OCI-LY1 (cell line): ENCODE results near the gene EIF2S3.

ENCODE experiments used
- H2AFZ ChIP-seq: fragments of 200-600 bp; sonication (generic), shearing (Covaris generic); 2 replicates; pipeline ENCODE4 v1.6.0; 2014; ENCODE audit warnings: antibody characterized with exemption, mild to moderate bottlenecking, low read length
- H3F3A ChIP-seq: fragments of 200-600 bp; sonication (generic), shearing (Covaris generic); 2 replicates; pipeline ENCODE4 v1.6.0; 2014; ENCODE audit warnings: mild to moderate bottlenecking, antibody characterized with exemption, low read length, moderate library complexity; ENCODE audit not compliant: insufficient read depth
- H3K27ac ChIP-seq: fragments of 200-600 bp; sonication (generic); 2 replicates; pipeline ENCODE4 v1.5.1; 2014; ENCODE audit warnings: low read length, mixed run types, mild to moderate bottlenecking, low read depth; ENCODE audit not compliant: poor library complexity, severe bottlenecking
- H3K27me3 ChIP-seq: fragments of 200-600 bp; sonication (generic); 2 replicates; pipeline ENCODE4 v1.6.0; 2014; ENCODE audit warnings: antibody characterized with exemption, mild to moderate bottlenecking, low read length, moderate library complexity; ENCODE audit not compliant: insufficient read depth
- H3K36me3 ChIP-seq: fragments of 200-600 bp; sonication (generic); 2 replicates; pipeline ENCODE4 v1.6.1; 2014; ENCODE audit warnings: mild to moderate bottlenecking, antibody characterized with exemption, low read length, moderate library complexity, mixed read lengths; ENCODE audit not compliant: insufficient read depth
- H3K4me1 ChIP-seq: fragments of 200-600 bp; sonication (generic); 2 replicates; pipeline ENCODE4 v1.5.1; 2014; ENCODE audit warnings: mild to moderate bottlenecking, low read length, moderate library complexity; ENCODE audit not compliant: insufficient read depth, severe bottlenecking
- H3K4me2 ChIP-seq: fragments of 200-600 bp; sonication (generic), shearing (Covaris generic); 2 replicates; pipeline ENCODE4 v1.6.1; 2014; ENCODE audit warnings: low read length
- H3K4me3 ChIP-seq: fragments of 200-600 bp; sonication (generic); 2 replicates; pipeline ENCODE4 v1.5.1; 2014; ENCODE audit warnings: low read length, low read depth, mild to moderate bottlenecking, mixed read lengths; ENCODE audit not compliant: poor library complexity, severe bottlenecking
- H3K79me2 ChIP-seq: fragments of 200-600 bp; shearing (Covaris generic); 2 replicates; pipeline ENCODE4 v1.6.1; 2016; ENCODE audit warnings: mixed run types, low read length, mixed read lengths; ENCODE audit not compliant: insufficient read depth
- H3K9ac ChIP-seq: fragments of 200-600 bp; sonication (generic), shearing (Covaris generic); 2 replicates; pipeline ENCODE4 v1.6.1; 2014; ENCODE audit warnings: mild to moderate bottlenecking, low read length, mixed read lengths
- H3K9me2 ChIP-seq: fragments of 200-600 bp; sonication (generic), shearing (Covaris generic); 2 replicates; pipeline ENCODE4 v1.6.1; 2014; ENCODE audit warnings: low read depth, mild to moderate bottlenecking, low read length, mixed read lengths
- H3K9me3 ChIP-seq: fragments of 200-600 bp; shearing (Covaris generic); 2 replicates; pipeline ENCODE4 v1.6.1; 2014; ENCODE audit warnings: low read length, mixed read lengths
- H4K20me1 ChIP-seq: fragments of 200-600 bp; sonication (generic), shearing (Covaris generic); 2 replicates; pipeline ENCODE4 v1.6.0; 2016; ENCODE audit warnings: mild to moderate bottlenecking, low read length; ENCODE audit not compliant: insufficient read depth
- EZH2 ChIP-seq: fragments of 200-600 bp; sonication (generic), shearing (Covaris generic); IDR thresholded peaks from 2 replicates; pipeline ENCODE4 v1.8.0; 2017; ENCODE audit warnings: borderline replicate concordance, mixed run types, mild to moderate bottlenecking, antibody characterized with exemption, low read length, moderate library complexity, mixed read lengths
- TF ChIP-seq, protein P1 (sequence below): fragments of 200-600 bp; sonication (generic), shearing (Covaris generic); IDR thresholded peaks from 2 replicates; pipeline ENCODE4 v1.5.1; 2017; ENCODE audit warnings: mild to moderate bottlenecking, antibody characterized with exemption, low read length, moderate library complexity, mixed read lengths

The EIF2S3 gene

DNA sequence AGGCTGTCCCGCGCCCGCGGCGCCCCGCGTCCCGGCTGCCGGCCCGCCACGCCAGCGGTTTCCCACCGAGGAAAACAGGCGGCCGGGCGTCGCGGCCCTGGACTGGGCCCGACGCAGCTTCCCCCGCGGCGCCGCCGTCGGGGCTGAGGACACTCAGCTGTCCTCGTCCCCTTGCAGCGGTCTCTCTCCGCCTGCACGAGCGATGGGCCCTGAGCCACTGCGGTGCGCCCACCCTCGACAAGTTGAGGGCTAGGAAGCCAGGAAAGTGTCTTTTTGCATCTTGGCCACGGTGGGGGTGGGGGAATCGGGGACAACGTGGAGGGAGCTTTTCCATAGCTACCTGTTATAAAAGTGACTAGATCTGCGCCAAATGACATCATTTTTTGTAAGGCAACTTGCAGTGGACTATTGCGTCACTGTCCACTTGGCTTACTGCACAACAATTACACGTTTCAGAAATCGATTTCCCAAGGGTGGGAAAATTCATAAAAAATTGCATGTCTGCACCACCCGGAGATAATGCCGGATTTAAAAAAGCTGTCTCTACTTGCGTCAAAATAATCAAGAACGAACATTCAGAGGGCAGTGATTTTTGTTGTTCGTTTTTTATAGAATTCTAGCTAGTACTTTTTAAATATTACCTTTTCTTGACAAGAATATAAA is 28.9 kb upstream of the EIF2S3 start:
- H3K4me1 ChIP-seq: peaks cover 26% of the 10 kb centered on the region
- H3K79me2 ChIP-seq: peaks cover 33% of the 10 kb centered on the region
- H3K27ac ChIP-seq: no peak overlapping the region
- peak overlapping the region; percentile 85 for H3K4me3 ChIP-seq
- H3K9me2 ChIP-seq: no peaks in the 10 kb centered on the region
- H3K36me3 ChIP-seq: peaks cover 7% of the 10 kb centered on the region; the same call in 1 of the 2 replicates
- peak overlapping the region; percentile 92 for H3K4me2 ChIP-seq
- H3F3A ChIP-seq: no peaks in the 10 kb centered on the region
- no peak overlapping the region for H2AFZ ChIP-seq
- no peaks in the 10 kb centered on the region for H4K20me1 ChIP-seq
- H3K27me3 ChIP-seq: no peaks in the 10 kb centered on the region
- peak overlapping the region; percentile 96 for H3K9ac ChIP-seq
- TF ChIP-seq EZH2: no peak
- TF ChIP-seq, protein P1, sequence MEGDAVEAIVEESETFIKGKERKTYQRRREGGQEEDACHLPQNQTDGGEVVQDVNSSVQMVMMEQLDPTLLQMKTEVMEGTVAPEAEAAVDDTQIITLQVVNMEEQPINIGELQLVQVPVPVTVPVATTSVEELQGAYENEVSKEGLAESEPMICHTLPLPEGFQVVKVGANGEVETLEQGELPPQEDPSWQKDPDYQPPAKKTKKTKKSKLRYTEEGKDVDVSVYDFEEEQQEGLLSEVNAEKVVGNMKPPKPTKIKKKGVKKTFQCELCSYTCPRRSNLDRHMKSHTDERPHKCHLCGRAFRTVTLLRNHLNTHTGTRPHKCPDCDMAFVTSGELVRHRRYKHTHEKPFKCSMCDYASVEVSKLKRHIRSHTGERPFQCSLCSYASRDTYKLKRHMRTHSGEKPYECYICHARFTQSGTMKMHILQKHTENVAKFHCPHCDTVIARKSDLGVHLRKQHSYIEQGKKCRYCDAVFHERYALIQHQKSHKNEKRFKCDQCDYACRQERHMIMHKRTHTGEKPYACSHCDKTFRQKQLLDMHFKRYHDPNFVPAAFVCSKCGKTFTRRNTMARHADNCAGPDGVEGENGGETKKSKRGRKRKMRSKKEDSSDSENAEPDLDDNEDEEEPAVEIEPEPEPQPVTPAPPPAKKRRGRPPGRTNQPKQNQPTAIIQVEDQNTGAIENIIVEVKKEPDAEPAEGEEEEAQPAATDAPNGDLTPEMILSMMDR: no peak
- no peaks in the 10 kb centered on the region for H3K9me3 ChIP-seq

DNA sequence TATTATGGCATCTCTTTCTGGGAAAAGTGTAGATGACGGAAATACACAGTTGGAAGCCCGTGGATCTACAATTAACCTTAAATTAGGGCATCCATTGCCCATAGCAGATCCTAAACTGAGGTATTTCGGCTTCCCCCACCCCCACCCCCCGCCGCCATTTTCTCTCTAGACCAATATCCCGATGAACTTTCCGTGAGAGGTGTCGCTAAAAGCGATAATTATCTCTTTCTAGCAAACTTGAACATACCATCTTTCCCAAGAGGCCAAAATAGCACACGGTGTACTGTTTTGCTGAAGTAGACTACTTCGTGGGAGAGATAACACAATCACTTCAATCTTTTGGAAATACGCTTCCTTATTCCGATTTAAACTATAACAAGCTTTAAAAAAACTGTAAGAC is 28.3 kb upstream of the EIF2S3 start:
- H3K9me2 ChIP-seq: no peaks in the 10 kb centered on the region
- H3K4me1 ChIP-seq: peaks cover 21% of the 10 kb centered on the region
- H3K4me2 ChIP-seq: peak overlapping the region; percentile 92
- peaks cover 27% of the 10 kb centered on the region for H3K79me2 ChIP-seq
- H3K27me3 ChIP-seq: no peaks in the 10 kb centered on the region
- H3K27ac ChIP-seq: no peak overlapping the region
- peak overlapping the region; percentile 96 for H3K9ac ChIP-seq
- no peaks in the 10 kb centered on the region for H3F3A ChIP-seq
- H3K36me3 ChIP-seq: peaks cover 7% of the 10 kb centered on the region; the same call in 1 of the 2 replicates
- H3K4me3 ChIP-seq: peak overlapping the region; percentile 85
- H2AFZ ChIP-seq: no peak overlapping the region
- H4K20me1 ChIP-seq: no peaks in the 10 kb centered on the region
- no peaks in the 10 kb centered on the region for H3K9me3 ChIP-seq
- TF ChIP-seq, protein P1: no peak
- TF ChIP-seq EZH2: no peak

DNA sequence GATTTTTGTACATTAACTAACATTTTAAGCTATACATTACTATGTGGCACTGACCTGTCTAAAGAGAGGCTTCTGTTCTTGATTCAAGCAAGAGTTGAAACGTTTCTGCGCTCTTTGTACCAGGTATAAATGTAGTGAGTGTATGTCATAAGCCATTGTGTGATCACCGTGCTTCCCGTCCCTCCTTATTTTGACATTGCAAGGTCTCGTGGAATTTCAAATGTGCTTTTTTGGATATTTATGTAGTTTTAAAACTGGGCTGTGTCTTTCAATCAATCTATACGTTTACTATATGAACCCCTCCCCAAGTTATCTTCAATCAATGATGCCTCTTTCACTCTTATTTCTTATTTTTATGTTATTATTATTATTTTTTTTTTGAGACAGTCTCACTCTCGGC is 27.7 kb upstream of the EIF2S3 start, which contains the start of gene KLHL15:
KLHL15 (minus strand) TSS at position 101 of the 400 bp plus-strand sequence. CDS start 20,493 bp downstream, outside the sequence.
- peaks cover 7% of the 10 kb centered on the region; the same call in 1 of the 2 replicates for H3K36me3 ChIP-seq
- H3K9me3 ChIP-seq: no peaks in the 10 kb centered on the region
- peaks cover 23% of the 10 kb centered on the region for H3K79me2 ChIP-seq
- peak within 1 kb of the TSS; percentile 85 for H3K4me3 ChIP-seq
- H3F3A ChIP-seq: no peaks in the 10 kb centered on the region
- H4K20me1 ChIP-seq: no peaks in the 10 kb centered on the region
- peak within 1 kb of the TSS; percentile 92 for H3K4me2 ChIP-seq
- H3K9ac ChIP-seq: peak within 1 kb of the TSS; percentile 96
- TF ChIP-seq, protein P1: no peak
- TF ChIP-seq EZH2: no peak
- peaks cover 17% of the 10 kb centered on the region for H3K4me1 ChIP-seq
- no peaks in the 10 kb centered on the region for H3K9me2 ChIP-seq
- H3K27ac ChIP-seq: no peak within 1 kb of the TSS
- no peaks in the 10 kb centered on the region for H3K27me3 ChIP-seq
- H2AFZ ChIP-seq: no peak within 1 kb of the TSS
